GM13977 (cell line): Measurements from ENCODE around the gene KCTD15.
A peak's percentile ranks its signal among the peaks of the same experiment; 100 is the strongest.

Experiments
- DNase-seq: peaks from one replicate; pipeline ENCODE4 v3.0.0; 2012; ENCODE audit warnings: low spot score
- in situ Hi-C: fragments of 300-500 bp; cut with MboI; formaldehyde crosslinking; loops from one replicate; pipeline ENCODE4 v1.12.0; 2022; ENCODE audit warnings: low sequenced_read_pairs, low pct_unique_long_range_greater_than_20kb, mixed read lengths, inconsistent platforms; ENCODE audit not compliant: unreplicated experiment
- TF ChIP-seq, protein P1 (sequence below): IDR thresholded peaks from 2 replicates; pipeline ENCODE4 v1.5.1; 2012; ENCODE audit warnings: mild to moderate bottlenecking, control low read depth; ENCODE audit not compliant: insufficient read depth; ENCODE audit errors: extremely low read depth, missing control alignments

Gene KCTD15

GRCh38 chr19:33794683-33795369 lies 1.8 kb upstream of the KCTD15 start:
- TF ChIP-seq, protein P1, sequence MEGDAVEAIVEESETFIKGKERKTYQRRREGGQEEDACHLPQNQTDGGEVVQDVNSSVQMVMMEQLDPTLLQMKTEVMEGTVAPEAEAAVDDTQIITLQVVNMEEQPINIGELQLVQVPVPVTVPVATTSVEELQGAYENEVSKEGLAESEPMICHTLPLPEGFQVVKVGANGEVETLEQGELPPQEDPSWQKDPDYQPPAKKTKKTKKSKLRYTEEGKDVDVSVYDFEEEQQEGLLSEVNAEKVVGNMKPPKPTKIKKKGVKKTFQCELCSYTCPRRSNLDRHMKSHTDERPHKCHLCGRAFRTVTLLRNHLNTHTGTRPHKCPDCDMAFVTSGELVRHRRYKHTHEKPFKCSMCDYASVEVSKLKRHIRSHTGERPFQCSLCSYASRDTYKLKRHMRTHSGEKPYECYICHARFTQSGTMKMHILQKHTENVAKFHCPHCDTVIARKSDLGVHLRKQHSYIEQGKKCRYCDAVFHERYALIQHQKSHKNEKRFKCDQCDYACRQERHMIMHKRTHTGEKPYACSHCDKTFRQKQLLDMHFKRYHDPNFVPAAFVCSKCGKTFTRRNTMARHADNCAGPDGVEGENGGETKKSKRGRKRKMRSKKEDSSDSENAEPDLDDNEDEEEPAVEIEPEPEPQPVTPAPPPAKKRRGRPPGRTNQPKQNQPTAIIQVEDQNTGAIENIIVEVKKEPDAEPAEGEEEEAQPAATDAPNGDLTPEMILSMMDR: no peak
- in situ Hi-C loops: loop anchor here (25.0 kb wide), 1 partner anchor 317 kb away; no protein-coding TSS in a partner anchor
- no peak for DNase-seq

DNA sequence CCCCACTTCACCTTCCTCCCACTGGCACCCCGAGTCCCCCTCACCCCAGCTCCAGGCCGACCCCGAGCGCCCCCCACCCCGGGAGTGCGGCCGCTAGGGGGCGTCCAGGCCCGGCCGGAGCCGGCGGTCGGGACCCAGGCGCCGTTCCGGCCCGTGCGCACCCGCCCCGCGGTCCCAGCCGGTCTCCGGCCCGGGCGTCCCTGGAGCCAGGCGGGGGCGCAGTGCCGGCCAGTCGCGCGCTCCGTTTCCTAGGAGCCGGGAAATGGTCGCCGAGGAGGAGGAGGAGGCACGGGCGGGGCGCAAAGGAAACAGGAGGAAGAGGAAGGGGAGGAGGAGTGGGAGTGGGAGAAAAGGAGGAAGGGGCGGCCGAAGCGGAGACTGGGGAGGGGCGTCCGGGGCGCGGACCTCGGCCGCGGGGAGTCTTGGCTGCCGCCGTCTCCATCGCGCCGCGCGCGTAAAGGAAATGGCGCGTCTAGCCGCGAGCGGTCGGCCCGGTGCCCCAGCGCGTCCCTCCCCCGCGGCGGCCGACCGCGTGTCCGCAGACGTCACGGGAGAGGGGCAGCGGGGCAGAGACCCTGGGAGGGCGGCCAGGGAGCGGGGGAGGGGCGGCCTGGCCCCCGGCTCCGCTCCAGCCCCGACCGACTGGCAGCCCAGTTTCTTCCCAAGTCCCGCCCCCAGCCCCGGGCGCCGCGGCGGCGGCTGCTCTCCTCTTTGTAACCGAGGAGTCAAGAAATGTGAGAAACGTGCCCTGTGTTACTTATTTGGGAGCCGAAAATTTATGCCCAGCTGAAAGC lies 1.1 kb upstream of the KCTD15 start:
- peak; percentile 86 for DNase-seq
- in situ Hi-C loops: loop anchor here (25.0 kb wide), 1 partner anchor 317 kb away; no protein-coding TSS in a partner anchor
- TF ChIP-seq, protein P1: peak; percentile 58

DNA sequence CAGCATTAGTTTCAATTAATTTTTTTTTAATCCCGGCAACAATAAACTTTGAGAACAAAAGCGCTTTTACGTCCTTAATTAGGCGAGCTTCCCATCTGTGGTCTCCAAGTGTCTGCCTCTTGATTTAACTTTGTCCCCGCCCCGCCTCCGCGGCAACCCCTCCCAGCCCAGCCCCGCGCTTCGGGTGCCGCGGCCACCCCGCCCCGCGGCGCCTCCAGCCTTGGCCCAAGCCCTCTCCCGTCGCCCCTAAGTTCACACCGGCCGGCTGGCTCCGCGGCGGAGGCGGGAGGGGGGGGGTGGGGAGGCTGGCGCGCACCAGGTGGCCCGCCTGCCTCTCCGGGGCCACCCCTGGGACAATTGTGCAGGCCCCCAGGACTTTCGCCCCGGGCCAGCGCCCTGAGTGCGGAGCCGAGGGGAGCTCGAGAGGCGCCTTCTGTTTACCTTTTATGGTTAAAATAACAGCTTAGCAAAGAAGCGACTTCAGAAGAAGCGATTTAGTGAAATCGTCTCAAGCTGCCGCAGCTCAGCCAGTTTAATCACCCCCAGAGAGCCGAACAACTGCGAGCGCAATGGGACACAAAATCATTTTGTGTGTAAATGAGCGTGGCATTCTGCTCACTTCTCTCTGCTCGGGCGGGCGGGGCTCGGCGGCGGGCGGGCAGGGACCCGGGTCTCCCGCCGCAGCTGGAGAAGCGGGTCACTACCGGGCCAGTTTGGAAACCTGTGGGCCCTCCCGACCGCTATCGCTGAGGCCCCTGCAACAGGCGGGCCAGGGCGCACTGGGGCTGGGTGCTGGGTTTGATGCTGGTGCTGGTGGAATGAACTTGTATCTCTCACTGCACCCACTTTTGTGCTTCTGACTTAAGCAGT lies 1.4 kb downstream of the KCTD15 start:
- TF ChIP-seq, protein P1: no peak
- in situ Hi-C loops: loop anchor here (25.0 kb wide), 1 partner anchor 314 kb away; no protein-coding TSS in a partner anchor
- no peak for DNase-seq

DNA sequence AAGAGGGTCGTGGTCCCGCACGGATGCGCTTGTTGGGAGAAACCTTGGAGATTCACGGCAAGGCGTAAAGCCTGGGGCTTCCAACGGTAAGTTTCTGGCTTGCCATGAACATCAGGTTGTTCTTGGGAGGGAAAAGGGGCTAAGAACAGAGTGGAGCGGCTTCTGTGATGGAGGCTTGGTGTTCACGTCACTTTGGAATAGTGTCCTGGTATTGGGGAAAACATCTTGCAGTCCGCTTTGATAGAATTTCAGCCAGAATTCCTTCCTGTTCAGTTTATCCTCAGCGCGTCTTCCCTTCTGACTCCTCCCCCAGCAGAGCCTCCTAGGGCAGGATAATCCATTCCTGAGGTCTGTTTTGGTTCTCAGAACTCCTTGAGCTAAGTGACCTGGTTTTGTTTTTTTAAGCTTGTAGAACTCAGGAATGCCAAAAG lies 2.0 kb downstream of the KCTD15 start:
- DNase-seq: no peak
- TF ChIP-seq, protein P1: no peak
- in situ Hi-C loops: loop anchor here (25.0 kb wide), 1 partner anchor 314 kb away; no protein-coding TSS in a partner anchor

GRCh38 chr19:33799476-33799875 lies 2.8 kb downstream of the KCTD15 start:
- TF ChIP-seq, protein P1: no peak
- in situ Hi-C loops: loop anchor here (25.0 kb wide), 1 partner anchor 313 kb away; no protein-coding TSS in a partner anchor
- DNase-seq: no peak
